ENCODE measurements around the gene DNAJC13. TPM values are rescaled to one million over a fixed set of nuclear protein-coding genes. Genes with fewer than 3 reads are reported as not detected.

The DNAJC13 gene
- total RNA-seq, 4 donors from 2014 or later, result 42.0 to 102 (median 52.1) TPM

GRCh38 chr3:132545471-132545870 is 128.2 kb downstream of the DNAJC13 start:
- no peaks in the 10 kb centered on the region for H3K27me3 ChIP-seq
- peaks cover 0 to 2% (median 0%) of the 10 kb centered on the region in 3 donors for H3K36me3 ChIP-seq
- H3K9me3 ChIP-seq, result no peaks in the 10 kb centered on the region
- DNase-seq, result no peak
- H3K4me1 ChIP-seq, result no peaks in the 10 kb centered on the region
- H3K27ac ChIP-seq, result no peak overlapping the region
- H3K4me3 ChIP-seq, result no peak overlapping the region
- no peak for TF ChIP-seq CTCF (IDR thresholded peaks at IDR 0.05)
- no peak for TF ChIP-seq POLR2A (IDR thresholded peaks at IDR 0.05)

GRCh38 chr3:132549169-132549568 is 131.9 kb downstream of the DNAJC13 start:
- Histone ChIP-seq H3K9me3 (no peaks in the 10 kb centered on the region), H3K4me3 (no peak overlapping the region), H3K27ac (no peak overlapping the region), H3K27me3 (no peaks in the 10 kb centered on the region), H3K36me3 (no peaks in the 10 kb centered on the region), H3K4me1 (no peaks in the 10 kb centered on the region)
- no peak for DNase-seq
- TF ChIP-seq POLR2A (IDR thresholded peaks at IDR 0.05) (no peak), CTCF (IDR thresholded peaks at IDR 0.05) (no peak)

- Histone ChIP-seq H3K9me3 (no peaks in the 10 kb centered on the region), H3K27me3 (no peaks in the 10 kb centered on the region), H3K36me3 (no peaks in the 10 kb centered on the region), H3K4me3 (no peak overlapping the region), H3K4me1 (no peaks in the 10 kb centered on the region), H3K27ac (no peak overlapping the region)
- no peak for DNase-seq
- no peak for TF ChIP-seq POLR2A (IDR thresholded peaks at IDR 0.05)
These were observed 132.7 kb downstream of the DNAJC13 start for GRCh38 chr3:132549890-132550578.

- Histone ChIP-seq H3K27ac (no peak overlapping the region), H3K9me3 (no peaks in the 10 kb centered on the region), H3K4me1 (no peaks in the 10 kb centered on the region), H3K36me3 (no peaks in the 10 kb centered on the region), H3K27me3 (no peaks in the 10 kb centered on the region), H3K4me3 (no peak overlapping the region)
- TF ChIP-seq CTCF (IDR thresholded peaks at IDR 0.05), result no peak
- TF ChIP-seq POLR2A (IDR thresholded peaks at IDR 0.05), result no peak
- DNase-seq, result no peak
These were observed 133.4 kb downstream of the DNAJC13 start for GRCh38 chr3:132550579-132551305.

GRCh38 chr3:132553826-132554225 is 136.5 kb downstream of the DNAJC13 start:
- H3K27me3 ChIP-seq, result no peaks in the 10 kb centered on the region
- peaks cover 0 to 4% (median 0%) of the 10 kb centered on the region in 3 donors for H3K36me3 ChIP-seq
- TF ChIP-seq POLR2A (IDR thresholded peaks at IDR 0.05) (no peak), CTCF (IDR thresholded peaks at IDR 0.05) (no peak)
- no peaks in the 10 kb centered on the region for H3K9me3 ChIP-seq
- DNase-seq, result no peak
- H3K27ac ChIP-seq, result no peak overlapping the region
- no peaks in the 10 kb centered on the region for H3K4me1 ChIP-seq
- no peak overlapping the region for H3K4me3 ChIP-seq

GRCh38 chr3:132554437-132554836 is 137.1 kb downstream of the DNAJC13 start:
- no peak for TF ChIP-seq CTCF (IDR thresholded peaks at IDR 0.05)
- TF ChIP-seq POLR2A (IDR thresholded peaks at IDR 0.05), result no peak
- H3K9me3 ChIP-seq, result no peaks in the 10 kb centered on the region
- no peak for DNase-seq
- no peaks in the 10 kb centered on the region for H3K27me3 ChIP-seq
- no peak overlapping the region for H3K27ac ChIP-seq
- H3K4me1 ChIP-seq, result no peaks in the 10 kb centered on the region
- no peak overlapping the region for H3K4me3 ChIP-seq
- peaks cover 0 to 5% (median 0%) of the 10 kb centered on the region in 3 donors for H3K36me3 ChIP-seq

Measured in Peyer's patch (tissue), 4 donors.